Adrenal gland (tissue), 5 donors: ENCODE data around the gene CDKAL1.

Experiments used
- CTCF ChIP-seq, 6 experiments: fragments of 450-650 bp in 4 of 6; fragments of 200-600 bp in 2 of 6; sonication (generic) in 1 of 6; IDR thresholded peaks; 1 replicate in 5 of 6; 2 replicates in 1 of 6; pipeline versions ENCODE4 v1.5.1 to v1.8.0; 2016 to 2021; ENCODE audit warnings: antibody characterized with exemption in 6 of 6, mild to moderate bottlenecking in 2 of 6, moderate library complexity in 1 of 6
- POLR2A ChIP-seq, 2 donors: fragments of 450-650 bp; IDR thresholded peaks; one replicate each; pipeline ENCODE4 v1.6.1; 2017; ENCODE audit warnings: antibody characterized with exemption in 2 of 2, mild to moderate bottlenecking in 2 of 2, moderate library complexity in 1 of 2
- donor health status: DM: no; HTN: no; CAD: no.

GRCh38 chr6:21185861-21186478, 651.7 kb downstream of the CDKAL1 start:
- TF ChIP-seq CTCF (IDR thresholded peaks at IDR 0.05) = no peak
- TF ChIP-seq POLR2A (IDR thresholded peaks at IDR 0.05) = no peak
